HepG2 (cell line): Measurements from ENCODE around the gene ARHGAP9. TPM values are rescaled to one million over a fixed set of nuclear protein-coding genes. Genes with fewer than 3 reads are reported as not detected.

Source experiments
- FOXP4 ChIP-seq: sonication (generic); formaldehyde crosslinking; IDR thresholded peaks from 2 replicates; pipeline ENCODE4 v1.4.0; 2020; ENCODE audit warnings: missing genetic modification reagents
- MATR3 ChIP-seq: sonication (generic); formaldehyde crosslinking; IDR thresholded peaks from 2 replicates; pipeline ENCODE4 v1.4.0; 2020; ENCODE audit warnings: missing genetic modification reagents
- MAZ ChIP-seq, 2 experiments: sonication (generic) in 1 of 2; formaldehyde crosslinking in 1 of 2; IDR thresholded peaks; 2 replicates each; pipeline versions ENCODE4 v1.5.0 to v1.6.1; 2012 to 2020; ENCODE audit warnings: low read depth in 2 of 2, mild to moderate bottlenecking in 2 of 2, borderline replicate concordance in 1 of 2, improper control_type of control experiment in 1 of 2, low read length in 1 of 2, missing genetic modification reagents in 1 of 2, moderate library complexity in 1 of 2
- MYPOP ChIP-seq: sonication (generic); formaldehyde crosslinking; IDR thresholded peaks from 2 replicates; pipeline ENCODE4 v1.8.1; 2023; ENCODE audit warnings: mild to moderate bottlenecking, moderate library complexity, missing genetic modification reagents
- NCOR1 ChIP-seq: fragments of 200-600 bp; sonication (generic); IDR thresholded peaks from 2 replicates; pipeline ENCODE4 v1.7.0; 2017; ENCODE audit warnings: antibody characterized with exemption, low read length, borderline replicate concordance
- PITX1 ChIP-seq: sonication (generic); formaldehyde crosslinking; IDR thresholded peaks from 2 replicates; pipeline ENCODE4 v1.5.1; 2020; ENCODE audit warnings: mild to moderate bottlenecking, missing genetic modification reagents
- POLR2AphosphoS2 ChIP-seq: IDR thresholded peaks from 2 replicates; pipeline ENCODE4 v1.6.1; 2011; ENCODE audit warnings: low read depth, low read length, improper control_type of control experiment
- RFX3 ChIP-seq: IDR thresholded peaks from 2 replicates; pipeline ENCODE4 v1.6.1; 2016; ENCODE audit warnings: missing biosample characterization, missing genetic modification reagents
- ZBTB7B ChIP-seq: sonication (generic); formaldehyde crosslinking; IDR thresholded peaks from 2 replicates; pipeline ENCODE4 v1.4.0; 2020; ENCODE audit warnings: missing genetic modification reagents
- ZHX2 ChIP-seq, 2 experiments: sonication (generic) in 1 of 2; formaldehyde crosslinking in 1 of 2; IDR thresholded peaks; 2 replicates each; pipeline versions ENCODE4 v1.6.1 to v1.9.0; 2014 to 2022; ENCODE audit warnings: antibody characterized with exemption in 1 of 2, borderline replicate concordance in 1 of 2, inconsistent platforms in 1 of 2, low read depth in 1 of 2, missing genetic modification reagents in 1 of 2
- ZMAT5 ChIP-seq: sonication (generic); formaldehyde crosslinking; IDR thresholded peaks from 2 replicates; pipeline ENCODE4 v1.5.0; 2020; ENCODE audit warnings: mild to moderate bottlenecking, low read depth, missing genetic modification reagents, borderline replicate concordance
- ZNF143 ChIP-seq: sonication (generic); formaldehyde crosslinking; IDR thresholded peaks from 2 replicates; pipeline ENCODE4 v1.4.0; 2020; ENCODE audit warnings: missing genetic modification reagents
- ZNF382 ChIP-seq: sonication (generic); formaldehyde crosslinking; IDR thresholded peaks from 2 replicates; pipeline ENCODE4 v1.5.0; 2020; ENCODE audit warnings: missing genetic modification reagents, mild to moderate bottlenecking, borderline replicate concordance
- ZNF788 ChIP-seq: sonication (generic); formaldehyde crosslinking; IDR thresholded peaks from 2 replicates; pipeline ENCODE4 v1.5.0; 2020; ENCODE audit warnings: mild to moderate bottlenecking, missing genetic modification reagents, borderline replicate concordance
- polyA plus RNA-seq, 8 experiments: library from polyadenylated mRNA; depleted of rRNA in 3 of 8; stranded (reverse) in 7 of 8; unstranded in 1 of 8; fragments of >200 nt; fragmentation: Illumina TruSeq in 4 of 8; extraction: Trizol in 4 of 8; gene quantifications; 2 replicates each; pipeline versions ENCODE4 v1.2.1 to v1.2.3, GENCODE V29; 2011 to 2016; ENCODE audit warnings: low read depth in 4 of 8, missing spikeins in 1 of 8, mixed read lengths in 1 of 8; ENCODE audit not compliant: insufficient read depth in 1 of 8
- total RNA-seq, 5 experiments: library from RNA; depleted of rRNA; stranded (reverse); fragments of >200 nt; fragmentation: Illumina TruSeq; extraction: Trizol; gene quantifications; 2 replicates each; pipeline ENCODE4 v1.2.3, GENCODE V29; 2016; ENCODE audit warnings: low read depth in 1 of 5

Gene ARHGAP9
- total and polyA plus RNA-seq, 2 of the 13 experiments (the other 11 are each of a cell fraction or from before 2014, with no cell fraction given): 0.18 to 1.2 TPM

- peak; percentile 3; the same call in 1 of the 2 replicates for TF ChIP-seq ZNF143 (CRISPR knock-in tag)
- TF ChIP-seq NCOR1: peak; percentile 89
- TF ChIP-seq ZHX2 (IDR thresholded peaks at IDR 0.05; ENCODE audit: low read depth): peak; percentile 7; the same call in 1 of the 2 replicates
- TF ChIP-seq ZHX2 (CRISPR knock-in tag; IDR thresholded peaks at IDR 0.05; ENCODE audit: borderline replicate concordance): no peak
- TF ChIP-seq POLR2AphosphoS2: no peak
- TF ChIP-seq MATR3: no peak
- TF ChIP-seq RFX3 (CRISPR knock-in tag): no peak
- no peak for TF ChIP-seq ZMAT5 (CRISPR knock-in tag)
- peak; percentile 81; the same call in 1 of the 2 replicates for TF ChIP-seq ZNF788 (CRISPR knock-in tag)
- TF ChIP-seq PITX1 (CRISPR knock-in tag): peak; percentile 70
- no peak for TF ChIP-seq ZNF382 (CRISPR knock-in tag)
- TF ChIP-seq FOXP4 (CRISPR knock-in tag): peak; percentile 79
- peak; percentile 88 for TF ChIP-seq ZBTB7B (CRISPR knock-in tag)
- no peak for TF ChIP-seq MYPOP
- peak; percentile 80 for TF ChIP-seq MAZ (IDR thresholded peaks at IDR 0.05; ENCODE audit: borderline replicate concordance, low read depth, low read length)
- TF ChIP-seq MAZ (CRISPR knock-in tag; IDR thresholded peaks at IDR 0.05; ENCODE audit: low read depth): peak; percentile 19; the same call in 1 of the 2 replicates
These were observed 24.9 kb downstream of the ARHGAP9 start, which contains the start of gene INHBE (continued) for GRCh38 chr12:57454566-57455373.
